Osteoblast (primary cell): Measurements from ENCODE around the gene IRF9. TPM values are rescaled to one million over a fixed set of nuclear protein-coding genes. Genes with fewer than 3 reads are reported as not detected.

Experiments
- DNase-seq: peaks from one replicate; pipeline ENCODE4 v3.0.0; 2011; ENCODE audit warnings: low spot score, mixed read lengths; ENCODE audit not compliant: insufficient read length; ENCODE audit errors: missing footprints
- H2AFZ ChIP-seq: 2 replicates; pipeline ENCODE4 v1.6.0; 2011; ENCODE audit warnings: mild to moderate bottlenecking, low read length
- H3K27ac ChIP-seq: 2 replicates; pipeline ENCODE4 v1.5.1; 2011; ENCODE audit warnings: mild to moderate bottlenecking, low read depth, low read length, moderate library complexity
- H3K27me3 ChIP-seq: 2 replicates; pipeline ENCODE4 v1.6.0; 2012; ENCODE audit warnings: mild to moderate bottlenecking, control low read depth, inconsistent platforms, low read length, moderate library complexity; ENCODE audit not compliant: insufficient read depth
- H3K36me3 ChIP-seq: 2 replicates; pipeline ENCODE4 v1.5.1; 2011; ENCODE audit warnings: mild to moderate bottlenecking, low read length, control low read depth, moderate library complexity; ENCODE audit not compliant: insufficient read depth
- H3K4me1 ChIP-seq: 2 replicates; pipeline ENCODE4 v1.5.1; 2011; ENCODE audit warnings: mild to moderate bottlenecking, low read length, control low read depth, moderate library complexity; ENCODE audit not compliant: insufficient read depth
- H3K4me2 ChIP-seq: 2 replicates; pipeline ENCODE4 v1.6.0; 2011; ENCODE audit warnings: mild to moderate bottlenecking, low read length; ENCODE audit not compliant: insufficient read depth
- H3K4me3 ChIP-seq: fragments of 200-600 bp; sonication (generic); 3 replicates; pipeline ENCODE4 v1.5.1; 2012; ENCODE audit warnings: mild to moderate bottlenecking, low read length, inconsistent platforms; ENCODE audit not compliant: insufficient read depth
- H3K79me2 ChIP-seq: 2 replicates; pipeline ENCODE4 v1.6.0; 2012; ENCODE audit warnings: mild to moderate bottlenecking, low read length, control low read depth, inconsistent platforms; ENCODE audit not compliant: insufficient read depth
- H3K9me3 ChIP-seq: 2 replicates; pipeline ENCODE4 v1.5.1; 2011; ENCODE audit warnings: low read depth, low read length, control low read depth
- H4K20me1 ChIP-seq: 2 replicates; pipeline ENCODE4 v1.6.0; 2012; ENCODE audit warnings: mild to moderate bottlenecking, low read length, control low read depth; ENCODE audit not compliant: insufficient read depth
- CTCF ChIP-seq: IDR thresholded peaks from 2 replicates; pipeline ENCODE4 v1.5.1; 2011; ENCODE audit warnings: mild to moderate bottlenecking, low read depth, low read length, moderate library complexity; ENCODE audit errors: extremely low read depth
- total RNA-seq: library from RNA; depleted of rRNA; stranded (reverse); fragments of >200 nt; gene quantifications from 2 replicates; pipeline ENCODE4 v1.2.3, GENCODE V29; 2012

The IRF9 gene
- total RNA-seq, 1 donor = 117 TPM

GRCh38 chr14:24129410-24129998 lies 31.6 kb upstream of the IRF9 start:
- Histone ChIP-seq H3K27me3 (no peaks in the 10 kb centered on the region), H3K4me2 (no peak overlapping the region), H3K4me1 (no peaks in the 10 kb centered on the region), H3K79me2 (no peaks in the 10 kb centered on the region), H3K4me3 (no peak overlapping the region), H3K9me3 (no peaks in the 10 kb centered on the region), H4K20me1 (no peaks in the 10 kb centered on the region), H2AFZ (no peak overlapping the region), H3K36me3 (no peaks in the 10 kb centered on the region), H3K27ac (no peak overlapping the region)
- no peak for DNase-seq
- no peak for TF ChIP-seq CTCF

- TF ChIP-seq CTCF = no peak
- Histone ChIP-seq H2AFZ (no peak within 1 kb of the TSS), H3K9me3 (no peaks in the 10 kb centered on the region), H3K27ac (no peak within 1 kb of the TSS), H3K36me3 (no peaks in the 10 kb centered on the region), H3K4me3 (no peak within 1 kb of the TSS), H3K4me2 (no peak within 1 kb of the TSS), H4K20me1 (no peaks in the 10 kb centered on the region), H3K27me3 (no peaks in the 10 kb centered on the region), H3K79me2 (no peaks in the 10 kb centered on the region), H3K4me1 (peaks cover under 1% of the 10 kb centered on the region)
- no peak for DNase-seq
Measured at GRCh38 chr14:24130380-24130716, 30.7 kb upstream of the IRF9 start, which contains the start of gene FITM1. Gene FITM1 (plus strand): TSS chr14:24130659. CDS start chr14:24131564, 905 bp downstream.

- Histone ChIP-seq H3K4me2 (no peak overlapping the region), H4K20me1 (no peaks in the 10 kb centered on the region), H3K4me3 (no peak overlapping the region), H3K36me3 (no peaks in the 10 kb centered on the region), H3K27ac (no peak overlapping the region), H3K4me1 (peaks cover 4% of the 10 kb centered on the region), H3K9me3 (no peaks in the 10 kb centered on the region), H3K27me3 (no peaks in the 10 kb centered on the region), H2AFZ (no peak overlapping the region), H3K79me2 (no peaks in the 10 kb centered on the region)
- no peak for TF ChIP-seq CTCF
- peak; percentile 54 for DNase-seq
Measured at GRCh38 chr14:24130717-24131548, 30.1 kb upstream of the IRF9 start.

- Histone ChIP-seq H2AFZ (no peak overlapping the region), H3K27ac (no peak overlapping the region), H3K4me3 (no peak overlapping the region), H3K9me3 (no peaks in the 10 kb centered on the region), H4K20me1 (no peaks in the 10 kb centered on the region), H3K36me3 (no peaks in the 10 kb centered on the region), H3K4me1 (peaks cover 5% of the 10 kb centered on the region), H3K27me3 (no peaks in the 10 kb centered on the region), H3K4me2 (no peak overlapping the region), H3K79me2 (peaks cover 6% of the 10 kb centered on the region)
- no peak for TF ChIP-seq CTCF
- DNase-seq = peak; percentile 56
Measured at GRCh38 chr14:24131549-24131966, 29.5 kb upstream of the IRF9 start.
